Astrocyte of the cerebellum (primary cell): ENCODE data around the gene SLCO3A1.

Source experiments
- DNase-seq: peaks from one replicate; pipeline ENCODE4 v3.0.0-alpha.2; 2011; ENCODE audit warnings: low read depth
- H3K4me3 ChIP-seq: 2 replicates; pipeline ENCODE4 v1.5.1; 2011; ENCODE audit warnings: mild to moderate bottlenecking, low read depth, low read length, moderate library complexity
- CTCF ChIP-seq: IDR thresholded peaks from 2 replicates; pipeline ENCODE4 v1.5.1; 2012; ENCODE audit warnings: low read length, low read depth, moderate library complexity, mild to moderate bottlenecking; ENCODE audit errors: missing control alignments
- in situ Hi-C: cut with HindIII; loops from 2 replicates; pipeline ENCODE4 v1.10.0; 2017; ENCODE audit warnings: low sequenced_read_pairs

Gene SLCO3A1

GRCh38 chr15:92141607-92142006 is 288.1 kb downstream of the SLCO3A1 start:
- no peak for TF ChIP-seq CTCF
- DNase-seq = no peak
- H3K4me3 ChIP-seq = no peak overlapping the region
- in situ Hi-C loops = no loop called here

GRCh38 chr15:92142242-92143232 is 289.0 kb downstream of the SLCO3A1 start:
- TF ChIP-seq CTCF = no peak
- no peak overlapping the region for H3K4me3 ChIP-seq
- no peak for DNase-seq
- in situ Hi-C loops = no loop called here

GRCh38 chr15:92143765-92144164 is 290.3 kb downstream of the SLCO3A1 start:
- no peak for DNase-seq
- in situ Hi-C loops = no loop called here
- no peak for TF ChIP-seq CTCF
- H3K4me3 ChIP-seq = no peak overlapping the region

GRCh38 chr15:92146511-92147150 is 293.1 kb downstream of the SLCO3A1 start:
- no peak for DNase-seq
- TF ChIP-seq CTCF = no peak

GRCh38 chr15:92149029-92149428 is 295.5 kb downstream of the SLCO3A1 start:
- no peak for TF ChIP-seq CTCF
- in situ Hi-C loops = no loop called here
- no peak for DNase-seq
- no peak overlapping the region for H3K4me3 ChIP-seq

More at GRCh38 chr15:92146511-92147150, 293.1 kb downstream of the SLCO3A1 start:
- in situ Hi-C loops = no loop called here
- no peak overlapping the region for H3K4me3 ChIP-seq

GRCh38 chr15:92149465-92149864 is 296.0 kb downstream of the SLCO3A1 start:
- no peak for DNase-seq
- no peak for TF ChIP-seq CTCF
- in situ Hi-C loops = no loop called here

More at GRCh38 chr15:92149465-92149864, 296.0 kb downstream of the SLCO3A1 start:
- H3K4me3 ChIP-seq = no peak overlapping the region
